ENCODE results near the gene KCNT1.

DNA sequence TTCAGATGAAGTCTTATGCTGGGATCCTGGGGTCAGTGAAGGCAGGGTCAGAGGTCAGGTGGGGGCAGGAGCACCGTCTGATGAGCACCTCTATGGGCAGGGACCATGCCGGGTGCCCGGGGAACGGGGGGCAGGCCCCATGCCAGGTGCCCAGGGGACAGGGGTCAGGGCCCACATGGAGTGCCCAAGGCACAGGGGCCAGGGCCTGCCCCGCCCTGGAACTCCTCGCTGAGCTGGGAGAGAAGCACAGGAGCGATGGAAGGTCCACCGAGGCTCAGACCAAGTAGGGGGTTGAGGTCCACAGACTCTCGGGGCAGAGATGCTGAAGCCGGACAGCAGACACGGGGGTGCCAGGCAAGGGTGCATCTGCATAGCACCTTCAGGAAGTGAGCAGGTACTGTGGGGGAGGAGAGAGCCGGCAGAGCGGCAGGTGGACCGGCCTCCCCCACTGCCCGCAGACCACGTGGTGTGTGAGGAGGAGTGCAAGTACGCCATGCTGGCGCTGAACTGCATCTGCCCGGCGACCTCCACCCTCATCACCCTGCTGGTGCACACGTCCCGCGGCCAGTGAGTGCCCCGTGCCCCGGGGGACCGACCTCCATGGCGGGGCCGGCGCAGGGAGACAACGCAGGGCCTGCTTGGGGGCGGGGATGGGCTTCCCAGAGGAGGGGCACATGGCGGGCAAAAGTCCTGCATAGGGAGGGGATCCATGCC lies 67.7 kb downstream of the KCNT1 start:
- TF ChIP-seq, protein P1, sequence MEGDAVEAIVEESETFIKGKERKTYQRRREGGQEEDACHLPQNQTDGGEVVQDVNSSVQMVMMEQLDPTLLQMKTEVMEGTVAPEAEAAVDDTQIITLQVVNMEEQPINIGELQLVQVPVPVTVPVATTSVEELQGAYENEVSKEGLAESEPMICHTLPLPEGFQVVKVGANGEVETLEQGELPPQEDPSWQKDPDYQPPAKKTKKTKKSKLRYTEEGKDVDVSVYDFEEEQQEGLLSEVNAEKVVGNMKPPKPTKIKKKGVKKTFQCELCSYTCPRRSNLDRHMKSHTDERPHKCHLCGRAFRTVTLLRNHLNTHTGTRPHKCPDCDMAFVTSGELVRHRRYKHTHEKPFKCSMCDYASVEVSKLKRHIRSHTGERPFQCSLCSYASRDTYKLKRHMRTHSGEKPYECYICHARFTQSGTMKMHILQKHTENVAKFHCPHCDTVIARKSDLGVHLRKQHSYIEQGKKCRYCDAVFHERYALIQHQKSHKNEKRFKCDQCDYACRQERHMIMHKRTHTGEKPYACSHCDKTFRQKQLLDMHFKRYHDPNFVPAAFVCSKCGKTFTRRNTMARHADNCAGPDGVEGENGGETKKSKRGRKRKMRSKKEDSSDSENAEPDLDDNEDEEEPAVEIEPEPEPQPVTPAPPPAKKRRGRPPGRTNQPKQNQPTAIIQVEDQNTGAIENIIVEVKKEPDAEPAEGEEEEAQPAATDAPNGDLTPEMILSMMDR (optimal IDR thresholded peaks at IDR 0.05 in 1 of 3, IDR thresholded peaks at IDR 0.05 in 1 of 3, conservative IDR thresholded peaks at IDR 0.05 in 1 of 3; ENCODE audit: extremely low read depth in 1 of 3, insufficient read depth in 2 of 3, low read length in 3 of 3), result no peak
- no peak for TF ChIP-seq EZH2 (IDR thresholded peaks at IDR 0.05; ENCODE audit: low read length)

Data from keratinocyte (primary cell).